ENCODE measurements around the gene PEX11A. TPM values are rescaled to one million over a fixed set of nuclear protein-coding genes. Genes with fewer than 3 reads are reported as not detected.

PEX11A gene
- total RNA-seq, 1 experiment from 2014 or later, result 2.7 TPM

- Histone ChIP-seq H3K9me3 (ENCODE audit: low read depth, low read length, poor library complexity, severe bottlenecking) (no peaks in the 10 kb centered on the region), H3K36me3 (ENCODE audit: insufficient read depth, low read length, poor library complexity, severe bottlenecking) (no peaks in the 10 kb centered on the region), H3K27ac (ENCODE audit: low read depth, low read length, poor library complexity, severe bottlenecking) (no peak overlapping the region), H3K4me1 (ENCODE audit: insufficient read depth, low read length, poor library complexity, severe bottlenecking) (peaks cover 3% of the 10 kb centered on the region), H3K4me3 (ENCODE audit: low read depth, low read length, poor library complexity, severe bottlenecking) (no peak overlapping the region), H3K27me3 (replicated peaks; ENCODE audit: insufficient read depth, low read depth, low read length, poor library complexity) (peaks cover 10% of the 10 kb centered on the region)
- no TSS peak for BruUV-seq (replicated peaks)
- ChIA-PET CTCF (no interaction called here), POLR2A (ENCODE audit: low non-redundant PET) (no interaction called here)
- intact Hi-C loops (cut with micrococcal nuclease; ENCODE audit: unreplicated experiment), result no loop called here
- no peak for DNase-seq (ENCODE audit: low spot score)
- TF ChIP-seq CTCF (conservative IDR thresholded peaks at IDR 0.05; ENCODE audit: low read depth, low read length), result no peak
- no peak for TF ChIP-seq EZH2 (IDR thresholded peaks at IDR 0.05; ENCODE audit: borderline replicate concordance, low read depth, low read length, poor library complexity, severe bottlenecking)
Measured at GRCh38 chr15:89669309-89669865, 21.2 kb downstream of the PEX11A start.

GRCh38 chr15:89668171-89668570, 22.4 kb downstream of the PEX11A start:
- intact Hi-C loops (cut with micrococcal nuclease; ENCODE audit: unreplicated experiment), result no loop called here
- H3K4me3 ChIP-seq (ENCODE audit: low read depth, low read length, poor library complexity, severe bottlenecking), result no peak overlapping the region
- TF ChIP-seq CTCF (conservative IDR thresholded peaks at IDR 0.05; ENCODE audit: low read depth, low read length) (no peak), EZH2 (IDR thresholded peaks at IDR 0.05; ENCODE audit: borderline replicate concordance, low read depth, low read length, poor library complexity, severe bottlenecking) (no peak)
- peaks cover 3% of the 10 kb centered on the region for H3K4me1 ChIP-seq (ENCODE audit: insufficient read depth, low read length, poor library complexity, severe bottlenecking)
- no peaks in the 10 kb centered on the region for H3K9me3 ChIP-seq (ENCODE audit: low read depth, low read length, poor library complexity, severe bottlenecking)
- POLR2A ChIA-PET (ENCODE audit: low non-redundant PET), result no interaction called here
- no peak overlapping the region for H3K27ac ChIP-seq (ENCODE audit: low read depth, low read length, poor library complexity, severe bottlenecking)
- no peaks in the 10 kb centered on the region for H3K36me3 ChIP-seq (ENCODE audit: insufficient read depth, low read length, poor library complexity, severe bottlenecking)
- H3K27me3 ChIP-seq (replicated peaks; ENCODE audit: insufficient read depth, low read depth, low read length, poor library complexity), result peaks cover 10% of the 10 kb centered on the region
- BruUV-seq (replicated peaks), result no TSS peak
- no peak for DNase-seq (ENCODE audit: low spot score)
- CTCF ChIA-PET, result no interaction called here

- CTCF ChIA-PET, result no interaction called here
- POLR2A ChIA-PET (ENCODE audit: low non-redundant PET), result no interaction called here
- peaks cover 10% of the 10 kb centered on the region for H3K27me3 ChIP-seq (replicated peaks; ENCODE audit: insufficient read depth, low read depth, low read length, poor library complexity)
- intact Hi-C loops (cut with micrococcal nuclease; ENCODE audit: unreplicated experiment), result no loop called here
- no peak for DNase-seq (ENCODE audit: low spot score)
- peaks cover 3% of the 10 kb centered on the region for H3K4me1 ChIP-seq (ENCODE audit: insufficient read depth, low read length, poor library complexity, severe bottlenecking)
- no peak overlapping the region for H3K4me3 ChIP-seq (ENCODE audit: low read depth, low read length, poor library complexity, severe bottlenecking)
- H3K36me3 ChIP-seq (ENCODE audit: insufficient read depth, low read length, poor library complexity, severe bottlenecking), result no peaks in the 10 kb centered on the region
- no TSS peak for BruUV-seq (replicated peaks)
- no peak overlapping the region for H3K27ac ChIP-seq (ENCODE audit: low read depth, low read length, poor library complexity, severe bottlenecking)
- H3K9me3 ChIP-seq (ENCODE audit: low read depth, low read length, poor library complexity, severe bottlenecking), result no peaks in the 10 kb centered on the region
- TF ChIP-seq CTCF (conservative IDR thresholded peaks at IDR 0.05; ENCODE audit: low read depth, low read length), result no peak
- TF ChIP-seq EZH2 (IDR thresholded peaks at IDR 0.05; ENCODE audit: borderline replicate concordance, low read depth, low read length, poor library complexity, severe bottlenecking), result no peak
Measured at GRCh38 chr15:89667706-89667960, 22.9 kb downstream of the PEX11A start.

Data from A673 (cell line).